Common myeloid progenitor, CD34-positive (primary cell): ENCODE data around the gene NDUFA7.
"Not testable (repeated sequence)": the region's sequence is repeated elsewhere in the genome, so short reads cannot be mapped to it uniquely, and the experiment has no call there.

Experiments used
- CTCF ChIA-PET: fragments of 350-600 bp; sonication (Branson Sonifier 250); formaldehyde crosslinking; loops from one replicate; lab custom pipeline; 2021; ENCODE audit warnings: antibody characterized with exemption; lab: Charles Lee
- POLR2A ChIA-PET: fragments of 350-600 bp; sonication (Branson Sonifier 250); formaldehyde crosslinking; loops from one replicate; lab custom pipeline; 2021; ENCODE audit warnings: antibody characterized with exemption; lab: Charles Lee
- DNase-seq, 3 donors: peaks; one replicate each; pipeline versions ENCODE4 v3.0.0 to v3.0.0-alpha.2; 2013
- H3K27ac ChIP-seq, 2 experiments: 1 replicate in 1 of 2; 2 replicates in 1 of 2; pipeline ENCODE4 v1.7.0; 2013; ENCODE audit warnings: inconsistent platforms in 2 of 2, low read length in 2 of 2, mild to moderate bottlenecking in 2 of 2, low read depth in 1 of 2, moderate library complexity in 1 of 2; ENCODE audit not compliant: severe bottlenecking in 2 of 2, insufficient read depth in 1 of 2, poor library complexity in 1 of 2
- H3K27me3 ChIP-seq, 5 experiments: replicated peaks in 2 of 5; 1 replicate in 3 of 5; 2 replicates in 2 of 5; pipeline versions ENCODE4 v1.6.1 to v1.7.0; 2013; ENCODE audit warnings: low read length in 4 of 5, mild to moderate bottlenecking in 2 of 5, moderate library complexity in 2 of 5, inconsistent platforms in 1 of 5; ENCODE audit not compliant: insufficient read depth in 5 of 5, control insufficient read depth in 4 of 5
- H3K36me3 ChIP-seq, 4 experiments: 1 replicate in 2 of 4; 2 replicates in 2 of 4; pipeline versions ENCODE4 v1.6.1 to v1.7.0; 2013; ENCODE audit warnings: low read length in 3 of 4, control low read depth in 1 of 4, mild to moderate bottlenecking in 1 of 4; ENCODE audit not compliant: control insufficient read depth in 4 of 4, insufficient read depth in 4 of 4
- H3K4me1 ChIP-seq, 4 experiments: 1 replicate in 3 of 4; 2 replicates in 1 of 4; pipeline versions ENCODE4 v1.6.1 to v1.7.1; 2013; ENCODE audit warnings: low read length in 3 of 4, mild to moderate bottlenecking in 3 of 4, control low read depth in 1 of 4, inconsistent platforms in 1 of 4, moderate library complexity in 1 of 4; ENCODE audit not compliant: control insufficient read depth in 4 of 4, insufficient read depth in 4 of 4; ENCODE audit errors: control extremely low read depth in 1 of 4
- H3K4me3 ChIP-seq, 7 experiments: 1 replicate in 4 of 7; 2 replicates in 3 of 7; pipeline versions ENCODE4 v1.5.1 to v1.7.0; 2013; ENCODE audit warnings: mild to moderate bottlenecking in 7 of 7, low read length in 6 of 7, moderate library complexity in 6 of 7, inconsistent platforms in 2 of 7, low read depth in 2 of 7, control low read depth in 1 of 7; ENCODE audit not compliant: insufficient read depth in 4 of 7, control insufficient read depth in 1 of 7; ENCODE audit errors: extremely low read depth in 1 of 7
- H3K9me3 ChIP-seq, 5 experiments: 1 replicate in 4 of 5; 2 replicates in 1 of 5; pipeline versions ENCODE4 v1.6.1 to v1.7.1; 2013; ENCODE audit warnings: low read length in 4 of 5, mild to moderate bottlenecking in 2 of 5, inconsistent platforms in 1 of 5, low read depth in 1 of 5, moderate library complexity in 1 of 5; ENCODE audit not compliant: control insufficient read depth in 4 of 5, insufficient read depth in 2 of 5; ENCODE audit errors: control extremely low read depth in 1 of 5
- WGBS: methylation state at CpG from one replicate; pipeline ENCODE4 v1.1.5; 2013; ENCODE audit not compliant: insufficient coverage; 5-methylcytosine and 5-hydroxymethylcytosine counted together

Gene NDUFA7

GRCh38 chr19:8355631-8356402 is 34.6 kb upstream of the NDUFA7 start:
- H3K4me1 ChIP-seq, result peaks cover 0 to 3% (median 0%) of the 10 kb centered on the region in 4 experiments
- peaks cover 0 to 28% (median 3%) of the 10 kb centered on the region in 5 experiments for H3K27me3 ChIP-seq
- whole genome bisulfite sequencing, result 95% methylated on average over 6 of the region's 6 CpGs
- no peaks in the 10 kb centered on the region for H3K9me3 ChIP-seq
- H3K27ac ChIP-seq, result no peak overlapping the region
- no peak for DNase-seq
- POLR2A ChIA-PET, result no interaction called here
- H3K4me3 ChIP-seq, result no peak overlapping the region
- CTCF ChIA-PET, result interaction anchor here (1.0 to 5.0 kb wide), 11 partner anchors 8 to 223 kb away, joined by 3 to 30 read pairs (median 8); partner anchors contain the start of genes ANGPTL4 and RAB11B
- no peaks in the 10 kb centered on the region for H3K36me3 ChIP-seq

- not testable (repeated sequence) for H3K9me3 ChIP-seq, H3K4me3 ChIP-seq, DNase-seq, H3K36me3 ChIP-seq, H3K27ac ChIP-seq, H3K4me1 ChIP-seq
- POLR2A ChIA-PET, result interaction anchor here (0.7 to 1.3 kb wide), 3 partner anchors 42 to 225 kb away, joined by 3 to 4 read pairs (median 3); partner anchors contain the start of gene MYO1F
- CTCF ChIA-PET, result interaction anchor here (0.6 to 5.0 kb wide), 20 partner anchors 9 to 288 kb away, joined by 3 to 30 read pairs (median 7); partner anchors contain the start of genes ANGPTL4, KANK3, MARCHF2 and RAB11B
- H3K27me3 ChIP-seq, result peaks cover 0 to 32% (median 7%) of the 10 kb centered on the region in 5 experiments
- WGBS, result 76% methylated on average over 4 of the region's 5 CpGs
These were observed 31.7 kb upstream of the NDUFA7 start for GRCh38 chr19:8352845-8353244.

GRCh38 chr19:8352134-8352827 is 31.1 kb upstream of the NDUFA7 start:
- 50% methylated on average over 1 of the region's 10 CpGs for WGBS
- ChIA-PET POLR2A (interaction anchor here (0.7 kb wide), 1 partner anchor 213 kb away, joined by 3 read pairs; no protein-coding TSS in a partner anchor), CTCF (interaction anchor here (0.6 to 5.0 kb wide), 18 partner anchors 9 to 289 kb away, joined by 3 to 30 read pairs (median 6); partner anchors contain the start of genes ANGPTL4, KANK3, MARCHF2 and RAB11B)
- H3K9me3 ChIP-seq, result no peaks in the 10 kb centered on the region
- DNase-seq, result no peak
- no peak overlapping the region for H3K27ac ChIP-seq
- no peak overlapping the region for H3K4me3 ChIP-seq
- peaks cover 0 to 3% (median 0%) of the 10 kb centered on the region in 4 experiments for H3K4me1 ChIP-seq
- no peaks in the 10 kb centered on the region for H3K36me3 ChIP-seq
- H3K27me3 ChIP-seq, result peaks cover 0 to 32% (median 7%) of the 10 kb centered on the region in 5 experiments

GRCh38 chr19:8349629-8350372 is 28.6 kb upstream of the NDUFA7 start:
- H3K4me3 ChIP-seq, H3K4me1 ChIP-seq, H3K27ac ChIP-seq, DNase-seq, H3K36me3 ChIP-seq, H3K9me3 ChIP-seq: not testable (repeated sequence)
- ChIA-PET POLR2A (interaction anchor here (0.6 kb wide), 1 partner anchor 19 kb away, joined by 3 read pairs; no protein-coding TSS in a partner anchor), CTCF (interaction anchor here (0.6 to 1.8 kb wide), 2 partner anchors 16 to 50 kb away, joined by 3 read pairs; no protein-coding TSS in a partner anchor)
- H3K27me3 ChIP-seq, result peaks cover 0 to 38% (median 7%) of the 10 kb centered on the region in 5 experiments
- WGBS, result 66% methylated on average over 5 of the region's 8 CpGs

GRCh38 chr19:8343483-8343844 is 22.3 kb upstream of the NDUFA7 start:
- Histone ChIP-seq H3K36me3 (no peaks in the 10 kb centered on the region), H3K4me3 (peak overlapping the region in 4 of 7 experiments; percentile 51 to 67 (median 56)), H3K27me3 (peaks cover 0 to 66% (median 12%) of the 10 kb centered on the region in 5 experiments), H3K27ac (no peak overlapping the region), H3K9me3 (no peaks in the 10 kb centered on the region), H3K4me1 (peaks cover 0 to 22% (median 14%) of the 10 kb centered on the region in 4 experiments)
- CTCF ChIA-PET, result interaction anchor here (3.1 kb wide), 1 partner anchor 10 kb away, joined by 20 read pairs; no protein-coding TSS in a partner anchor
- WGBS, result 31% methylated on average over 7 of the region's 11 CpGs
- DNase-seq, result no peak
- POLR2A ChIA-PET, result no interaction called here

GRCh38 chr19:8342684-8343482 is 21.7 kb upstream of the NDUFA7 start, which contains the start of gene KANK3:
Gene KANK3 (minus strand): TSS chr19:8343262. CDS start chr19:8337828, 5,434 bp downstream.
- DNase-seq, result peak; percentile 93 to 95 (median 95)
- Histone ChIP-seq H3K4me1 (peaks cover 0 to 22% (median 14%) of the 10 kb centered on the region in 4 experiments), H3K27me3 (peaks cover 0 to 71% (median 17%) of the 10 kb centered on the region in 5 experiments), H3K9me3 (no peaks in the 10 kb centered on the region), H3K27ac (no peak within 1 kb of the TSS), H3K36me3 (no peaks in the 10 kb centered on the region), H3K4me3 (peak within 1 kb of the TSS in 6 of 7 experiments; percentile 23 to 67 (median 53))
- ChIA-PET POLR2A (no interaction called here), CTCF (interaction anchor here (0.9 to 3.1 kb wide), 2 partner anchors 10 to 12 kb away, joined by 3 to 20 read pairs; no protein-coding TSS in a partner anchor)
- 2% methylated on average over 53 of the region's 65 CpGs for WGBS
